ENCODE data around the gene TIAM1.

DNA sequence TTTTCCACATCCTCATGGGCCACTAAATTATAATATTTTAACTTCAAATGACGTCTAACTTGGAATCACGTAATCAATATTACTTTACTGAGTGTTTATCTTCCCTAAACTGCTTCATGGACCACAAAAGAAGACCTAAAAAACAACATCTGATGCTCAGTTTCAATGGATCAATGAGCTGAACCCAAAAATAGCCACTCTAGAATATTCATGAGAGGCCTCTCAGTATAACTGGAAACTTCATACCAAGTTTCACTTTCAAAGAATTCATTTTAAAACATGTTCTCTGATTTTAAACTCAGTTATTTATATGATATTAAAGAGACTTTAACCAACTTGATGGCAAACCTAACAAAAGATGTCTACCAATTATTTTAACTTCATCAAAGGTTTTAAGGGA, 23.7 kb upstream of the TIAM1 start:
- no peak for TF ChIP-seq EZH2phosphoT487 (IDR thresholded peaks at IDR 0.05; ENCODE audit: low read depth)
- TF ChIP-seq, protein P1, sequence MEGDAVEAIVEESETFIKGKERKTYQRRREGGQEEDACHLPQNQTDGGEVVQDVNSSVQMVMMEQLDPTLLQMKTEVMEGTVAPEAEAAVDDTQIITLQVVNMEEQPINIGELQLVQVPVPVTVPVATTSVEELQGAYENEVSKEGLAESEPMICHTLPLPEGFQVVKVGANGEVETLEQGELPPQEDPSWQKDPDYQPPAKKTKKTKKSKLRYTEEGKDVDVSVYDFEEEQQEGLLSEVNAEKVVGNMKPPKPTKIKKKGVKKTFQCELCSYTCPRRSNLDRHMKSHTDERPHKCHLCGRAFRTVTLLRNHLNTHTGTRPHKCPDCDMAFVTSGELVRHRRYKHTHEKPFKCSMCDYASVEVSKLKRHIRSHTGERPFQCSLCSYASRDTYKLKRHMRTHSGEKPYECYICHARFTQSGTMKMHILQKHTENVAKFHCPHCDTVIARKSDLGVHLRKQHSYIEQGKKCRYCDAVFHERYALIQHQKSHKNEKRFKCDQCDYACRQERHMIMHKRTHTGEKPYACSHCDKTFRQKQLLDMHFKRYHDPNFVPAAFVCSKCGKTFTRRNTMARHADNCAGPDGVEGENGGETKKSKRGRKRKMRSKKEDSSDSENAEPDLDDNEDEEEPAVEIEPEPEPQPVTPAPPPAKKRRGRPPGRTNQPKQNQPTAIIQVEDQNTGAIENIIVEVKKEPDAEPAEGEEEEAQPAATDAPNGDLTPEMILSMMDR (IDR thresholded peaks at IDR 0.05; ENCODE audit: low read depth, low read length), result no peak

Measured in OCI-LY3 (cell line).